ENCODE data around the gene SLC6A13. TPM values are rescaled to one million over a fixed set of nuclear protein-coding genes. Genes with fewer than 3 reads are reported as not detected.

The SLC6A13 gene
- total and polyA plus RNA-seq, 2 of the 13 experiments (the other 11 are each of a cell fraction or from before 2014, with no cell fraction given): 0.05 to 0.15 TPM

DNA sequence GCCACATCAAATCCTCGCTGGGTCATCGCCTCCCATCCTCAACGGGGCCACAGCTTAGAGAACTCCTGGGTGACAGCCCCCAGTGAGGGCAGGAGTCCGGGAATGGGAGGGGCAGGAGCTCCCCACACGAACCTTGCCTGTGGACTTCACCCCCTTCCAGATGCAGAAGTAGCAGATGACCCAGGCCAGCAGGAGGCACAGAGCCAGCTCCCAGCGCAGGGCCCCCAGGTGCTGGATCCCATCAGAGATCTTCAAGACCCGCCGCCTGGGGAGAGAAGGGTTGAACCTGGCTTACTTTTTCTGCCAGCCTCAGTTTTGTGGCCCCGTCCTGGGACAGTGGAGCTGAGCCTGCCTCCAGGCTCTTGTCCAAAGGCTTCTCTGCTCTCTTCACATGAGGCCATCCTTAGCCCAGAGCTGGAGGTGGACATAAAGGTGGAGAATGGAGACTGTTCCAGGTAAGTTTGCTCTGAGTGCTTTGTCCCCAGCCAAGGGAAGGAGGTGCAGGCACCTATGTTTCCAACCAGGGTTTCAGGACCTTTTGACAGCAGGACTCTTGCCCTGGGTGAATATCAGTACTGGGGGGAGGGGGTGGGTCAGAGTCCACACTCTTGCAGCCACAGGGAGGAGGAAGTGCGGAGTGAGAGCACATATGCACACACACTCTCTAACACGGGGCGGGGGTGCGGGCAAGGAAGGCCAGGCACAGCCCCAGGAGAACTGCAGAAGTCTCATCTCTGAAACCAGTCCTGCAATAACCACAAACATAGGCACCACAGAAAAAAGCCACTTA, 25.4 kb downstream of the SLC6A13 start (continued):
- TF ChIP-seq, protein P1, sequence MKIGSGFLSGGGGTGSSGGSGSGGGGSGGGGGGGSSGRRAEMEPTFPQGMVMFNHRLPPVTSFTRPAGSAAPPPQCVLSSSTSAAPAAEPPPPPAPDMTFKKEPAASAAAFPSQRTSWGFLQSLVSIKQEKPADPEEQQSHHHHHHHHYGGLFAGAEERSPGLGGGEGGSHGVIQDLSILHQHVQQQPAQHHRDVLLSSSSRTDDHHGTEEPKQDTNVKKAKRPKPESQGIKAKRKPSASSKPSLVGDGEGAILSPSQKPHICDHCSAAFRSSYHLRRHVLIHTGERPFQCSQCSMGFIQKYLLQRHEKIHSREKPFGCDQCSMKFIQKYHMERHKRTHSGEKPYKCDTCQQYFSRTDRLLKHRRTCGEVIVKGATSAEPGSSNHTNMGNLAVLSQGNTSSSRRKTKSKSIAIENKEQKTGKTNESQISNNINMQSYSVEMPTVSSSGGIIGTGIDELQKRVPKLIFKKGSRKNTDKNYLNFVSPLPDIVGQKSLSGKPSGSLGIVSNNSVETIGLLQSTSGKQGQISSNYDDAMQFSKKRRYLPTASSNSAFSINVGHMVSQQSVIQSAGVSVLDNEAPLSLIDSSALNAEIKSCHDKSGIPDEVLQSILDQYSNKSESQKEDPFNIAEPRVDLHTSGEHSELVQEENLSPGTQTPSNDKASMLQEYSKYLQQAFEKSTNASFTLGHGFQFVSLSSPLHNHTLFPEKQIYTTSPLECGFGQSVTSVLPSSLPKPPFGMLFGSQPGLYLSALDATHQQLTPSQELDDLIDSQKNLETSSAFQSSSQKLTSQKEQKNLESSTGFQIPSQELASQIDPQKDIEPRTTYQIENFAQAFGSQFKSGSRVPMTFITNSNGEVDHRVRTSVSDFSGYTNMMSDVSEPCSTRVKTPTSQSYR (CRISPR knock-in tag; IDR thresholded peaks at IDR 0.05; ENCODE audit: borderline replicate concordance): peak; percentile 95
- TF ChIP-seq, protein P2, sequence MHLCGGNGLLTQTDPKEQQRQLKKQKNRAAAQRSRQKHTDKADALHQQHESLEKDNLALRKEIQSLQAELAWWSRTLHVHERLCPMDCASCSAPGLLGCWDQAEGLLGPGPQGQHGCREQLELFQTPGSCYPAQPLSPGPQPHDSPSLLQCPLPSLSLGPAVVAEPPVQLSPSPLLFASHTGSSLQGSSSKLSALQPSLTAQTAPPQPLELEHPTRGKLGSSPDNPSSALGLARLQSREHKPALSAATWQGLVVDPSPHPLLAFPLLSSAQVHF (CRISPR knock-in tag; IDR thresholded peaks at IDR 0.05): no peak
- no peak for TF ChIP-seq CBFB (CRISPR knock-in tag; IDR thresholded peaks at IDR 0.05)
- no peak for TF ChIP-seq ZNF431 (CRISPR knock-in tag; IDR thresholded peaks at IDR 0.05; ENCODE audit: borderline replicate concordance, low read depth)
- TF ChIP-seq, protein P3, sequence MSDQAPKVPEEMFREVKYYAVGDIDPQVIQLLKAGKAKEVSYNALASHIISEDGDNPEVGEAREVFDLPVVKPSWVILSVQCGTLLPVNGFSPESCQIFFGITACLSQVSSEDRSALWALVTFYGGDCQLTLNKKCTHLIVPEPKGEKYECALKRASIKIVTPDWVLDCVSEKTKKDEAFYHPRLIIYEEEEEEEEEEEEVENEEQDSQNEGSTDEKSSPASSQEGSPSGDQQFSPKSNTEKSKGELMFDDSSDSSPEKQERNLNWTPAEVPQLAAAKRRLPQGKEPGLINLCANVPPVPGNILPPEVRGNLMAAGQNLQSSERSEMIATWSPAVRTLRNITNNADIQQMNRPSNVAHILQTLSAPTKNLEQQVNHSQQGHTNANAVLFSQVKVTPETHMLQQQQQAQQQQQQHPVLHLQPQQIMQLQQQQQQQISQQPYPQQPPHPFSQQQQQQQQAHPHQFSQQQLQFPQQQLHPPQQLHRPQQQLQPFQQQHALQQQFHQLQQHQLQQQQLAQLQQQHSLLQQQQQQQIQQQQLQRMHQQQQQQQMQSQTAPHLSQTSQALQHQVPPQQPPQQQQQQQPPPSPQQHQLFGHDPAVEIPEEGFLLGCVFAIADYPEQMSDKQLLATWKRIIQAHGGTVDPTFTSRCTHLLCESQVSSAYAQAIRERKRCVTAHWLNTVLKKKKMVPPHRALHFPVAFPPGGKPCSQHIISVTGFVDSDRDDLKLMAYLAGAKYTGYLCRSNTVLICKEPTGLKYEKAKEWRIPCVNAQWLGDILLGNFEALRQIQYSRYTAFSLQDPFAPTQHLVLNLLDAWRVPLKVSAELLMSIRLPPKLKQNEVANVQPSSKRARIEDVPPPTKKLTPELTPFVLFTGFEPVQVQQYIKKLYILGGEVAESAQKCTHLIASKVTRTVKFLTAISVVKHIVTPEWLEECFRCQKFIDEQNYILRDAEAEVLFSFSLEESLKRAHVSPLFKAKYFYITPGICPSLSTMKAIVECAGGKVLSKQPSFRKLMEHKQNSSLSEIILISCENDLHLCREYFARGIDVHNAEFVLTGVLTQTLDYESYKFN (CRISPR knock-in tag; conservative IDR thresholded peaks at IDR 0.05): peak; percentile 87
- 0 out of 2 replicates have a peak, but pooled peaks have one; percentile 29 for TF ChIP-seq ZNF792 (CRISPR knock-in tag; IDR thresholded peaks at IDR 0.05)
- TF ChIP-seq RFX5 (IDR thresholded peaks at IDR 0.05; ENCODE audit: low read depth, low read length): no peak
- no peak for TF ChIP-seq CENPX (CRISPR knock-in tag; IDR thresholded peaks at IDR 0.05)
- no peak for TF ChIP-seq ZNF678 (CRISPR knock-in tag; IDR thresholded peaks at IDR 0.05)
- no peak for TF ChIP-seq NFIC (IDR thresholded peaks at IDR 0.05; ENCODE audit: low read length)
- TF ChIP-seq ZEB1 (IDR thresholded peaks at IDR 0.05; ENCODE audit: insufficient replicate concordance, low read depth): peak; percentile 48
- no peak for TF ChIP-seq RNF2 (conservative IDR thresholded peaks at IDR 0.05; ENCODE audit: low read depth)
- TF ChIP-seq ZNF550 (CRISPR knock-in tag; IDR thresholded peaks at IDR 0.05; ENCODE audit: borderline replicate concordance): no peak
- 0 out of 2 replicates have a peak, but pooled peaks have one; percentile 17 for TF ChIP-seq IRF2 (CRISPR knock-in tag; IDR thresholded peaks at IDR 0.05)
- TF ChIP-seq ZNF713 (CRISPR knock-in tag; IDR thresholded peaks at IDR 0.05): no peak
- no peak for TF ChIP-seq ZFP62 (CRISPR knock-in tag; IDR thresholded peaks at IDR 0.05)
- no peak for TF ChIP-seq MAF1 (CRISPR knock-in tag; IDR thresholded peaks at IDR 0.05; ENCODE audit: borderline replicate concordance)
- no peak for TF ChIP-seq MAZ (IDR thresholded peaks at IDR 0.05; ENCODE audit: borderline replicate concordance, low read depth, low read length)
- no peak for TF ChIP-seq MAZ (CRISPR knock-in tag; IDR thresholded peaks at IDR 0.05; ENCODE audit: low read depth)
- TF ChIP-seq ZSCAN20 (CRISPR knock-in tag; IDR thresholded peaks at IDR 0.05; ENCODE audit: borderline replicate concordance): no peak
- no peak for TF ChIP-seq SSRP1 (CRISPR knock-in tag; IDR thresholded peaks at IDR 0.05)
- TF ChIP-seq, protein P4, sequence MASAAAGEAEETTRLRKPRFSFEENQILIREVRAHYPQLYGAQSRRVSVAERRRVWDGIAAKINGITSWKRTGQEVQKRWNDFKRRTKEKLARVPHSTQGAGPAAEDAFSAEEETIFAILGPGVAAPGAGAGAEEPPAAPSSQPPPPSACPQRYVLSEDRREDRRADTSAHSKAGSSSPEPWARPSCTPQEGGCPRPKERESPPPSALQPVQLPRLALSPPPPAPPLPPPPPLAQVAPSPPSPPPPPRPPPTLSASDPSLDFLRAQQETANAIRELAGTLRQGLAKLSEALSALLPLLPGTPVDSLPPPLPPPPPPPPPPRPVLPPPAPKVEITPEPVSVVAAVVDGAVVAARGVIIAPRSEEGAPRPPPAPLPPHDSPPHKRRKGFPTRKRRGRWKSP (CRISPR knock-in tag; IDR thresholded peaks at IDR 0.05): no peak
- TF ChIP-seq ZNF841 (CRISPR knock-in tag; IDR thresholded peaks at IDR 0.05; ENCODE audit: borderline replicate concordance): no peak
- TF ChIP-seq KLF9 (CRISPR knock-in tag; IDR thresholded peaks at IDR 0.05; ENCODE audit: low read depth): no peak
